Activated CD8-positive, alpha-beta memory T cell treated with anti-CD3 and anti-CD28 coated beads for 48 hours (primary cell): Measurements from ENCODE around the gene AURKAIP1.

Source experiments
- DNase-seq, 3 experiments: peaks; one replicate each; pipeline ENCODE4 v3.0.0-alpha.2; 2020; ENCODE audit warnings: low read depth in 2 of 3, low spot score in 2 of 3

The AURKAIP1 gene

GRCh38 chr1:1361982-1362423 is 13.0 kb downstream of the AURKAIP1 start:
- DNase-seq = no peak

GRCh38 chr1:1361233-1361981 is 13.6 kb downstream of the AURKAIP1 start:
- no peak for DNase-seq

- DNase-seq = no peak
These were observed 14.4 kb downstream of the AURKAIP1 start for GRCh38 chr1:1360506-1361169.

- DNase-seq = no peak
These were observed 15.1 kb downstream of the AURKAIP1 start for GRCh38 chr1:1359664-1360468.

GRCh38 chr1:1359308-1359663 is 15.7 kb downstream of the AURKAIP1 start:
- DNase-seq = no peak

- no peak for DNase-seq
These were observed 16.4 kb downstream of the AURKAIP1 start, which contains the start of gene MXRA8 for GRCh38 chr1:1358433-1359271. TSS of gene MXRA8 (minus strand) at chr1:1358555. CDS start at chr1:1358504, 51 bp downstream.

- no peak for DNase-seq
These were observed 17.1 kb downstream of the AURKAIP1 start for GRCh38 chr1:1357871-1358432.

GRCh38 chr1:1356796-1357401 is 18.1 kb downstream of the AURKAIP1 start:
- DNase-seq = no peak

GRCh38 chr1:1356166-1356795 is 18.7 kb downstream of the AURKAIP1 start:
- DNase-seq = no peak

- DNase-seq = no peak
These were observed 19.6 kb downstream of the AURKAIP1 start for GRCh38 chr1:1355416-1355815.

- no peak for DNase-seq
These were observed 20.4 kb downstream of the AURKAIP1 start for GRCh38 chr1:1354271-1355247.

- no peak for DNase-seq
These were observed 21.4 kb downstream of the AURKAIP1 start for GRCh38 chr1:1353389-1354151.

- no peak for DNase-seq
These were observed 22.1 kb downstream of the AURKAIP1 start for GRCh38 chr1:1352786-1353388.

GRCh38 chr1:1351511-1352427 is 23.2 kb downstream of the AURKAIP1 start:
- DNase-seq = no peak

GRCh38 chr1:1349256-1350012 is 25.6 kb downstream of the AURKAIP1 start, which contains the start of gene DVL1:
TSS of gene DVL1 (minus strand) at chr1:1349418. CDS start at chr1:1349065, 353 bp downstream.
- peak in 2 of 3 experiments; percentile 40 to 46 for DNase-seq
